GM21515 (cell line): ENCODE results near the gene PFKM.

Experiments used
- ATAC-seq: cut with Tn5 transposase; IDR thresholded peaks from one replicate; pipeline ENCODE4 v1.9.1; 2021; ENCODE audit not compliant: unreplicated experiment

PFKM gene

DNA sequence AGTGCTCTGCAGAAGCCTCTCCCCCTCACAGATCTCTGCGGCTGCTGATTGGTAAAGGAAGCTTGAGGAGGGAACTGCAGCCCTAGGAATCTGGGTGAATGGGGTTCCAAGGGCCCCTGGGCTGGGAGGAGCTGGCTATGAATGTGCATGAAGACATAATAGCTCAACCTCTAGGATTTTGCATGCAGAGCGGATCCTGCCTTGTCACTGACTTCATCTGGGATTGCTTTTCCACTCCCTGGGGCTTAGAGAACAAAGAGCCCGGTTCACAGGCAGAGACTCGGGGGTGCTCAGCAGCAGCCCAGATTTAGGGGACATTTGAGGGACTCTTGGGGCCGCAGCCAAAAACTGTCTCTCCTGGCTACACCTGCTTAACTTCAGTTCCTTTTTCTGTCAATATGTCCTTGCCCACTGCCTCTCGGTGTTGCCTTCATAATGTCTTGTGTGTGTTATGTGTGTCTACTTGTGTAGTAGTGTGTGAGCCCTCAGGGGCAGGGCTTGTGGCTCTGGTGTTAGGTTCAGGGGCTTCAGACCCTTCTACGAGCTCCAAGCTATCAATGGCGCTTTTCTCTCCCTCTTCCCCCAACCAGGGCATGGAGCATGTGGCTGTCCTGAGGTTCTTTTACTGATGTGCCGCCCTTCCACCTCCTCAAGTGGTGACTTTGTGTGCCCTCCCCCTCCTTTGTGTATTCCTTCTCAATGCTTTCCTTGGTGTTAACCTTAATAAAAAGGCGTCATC lies 66.2 kb downstream of the PFKM start:
- no peak for ATAC-seq

DNA sequence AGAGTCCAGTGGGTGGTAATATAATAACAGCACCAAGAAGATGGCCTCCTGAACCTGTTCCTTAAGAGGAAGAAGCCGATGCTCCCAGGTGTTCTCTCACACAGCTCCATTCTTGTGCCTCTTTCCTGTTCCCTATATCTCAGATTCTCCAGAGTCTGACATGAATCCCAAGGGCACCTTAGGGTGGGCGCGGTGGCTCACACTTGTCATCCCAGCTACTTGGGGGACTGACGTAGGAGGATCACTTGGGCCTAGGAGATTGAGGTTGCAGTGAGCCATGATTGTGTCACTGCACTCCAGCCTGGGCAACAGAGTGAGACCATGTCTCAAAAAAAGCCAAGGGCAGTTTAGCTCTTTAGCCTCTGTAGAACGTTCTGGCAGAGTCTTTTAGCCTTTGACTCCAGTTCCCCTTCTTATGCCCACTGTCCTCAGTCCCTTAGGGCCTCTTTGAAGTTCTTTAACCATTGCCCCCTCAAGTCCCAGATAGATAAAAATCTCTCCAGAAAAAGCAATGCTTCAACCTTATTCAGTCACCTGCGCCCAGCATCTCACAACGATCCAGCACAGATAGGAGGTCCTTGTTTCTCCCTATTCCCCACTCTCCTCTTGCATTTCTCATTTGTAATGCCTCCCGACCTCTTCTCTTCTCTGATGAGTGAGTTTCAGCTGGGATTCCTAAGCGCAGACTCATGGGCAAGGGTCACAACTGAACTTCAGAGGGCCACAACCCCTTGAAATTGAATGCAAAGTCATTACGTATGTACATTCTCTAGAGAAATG lies 68.9 kb downstream of the PFKM start:
- no peak for ATAC-seq

DNA sequence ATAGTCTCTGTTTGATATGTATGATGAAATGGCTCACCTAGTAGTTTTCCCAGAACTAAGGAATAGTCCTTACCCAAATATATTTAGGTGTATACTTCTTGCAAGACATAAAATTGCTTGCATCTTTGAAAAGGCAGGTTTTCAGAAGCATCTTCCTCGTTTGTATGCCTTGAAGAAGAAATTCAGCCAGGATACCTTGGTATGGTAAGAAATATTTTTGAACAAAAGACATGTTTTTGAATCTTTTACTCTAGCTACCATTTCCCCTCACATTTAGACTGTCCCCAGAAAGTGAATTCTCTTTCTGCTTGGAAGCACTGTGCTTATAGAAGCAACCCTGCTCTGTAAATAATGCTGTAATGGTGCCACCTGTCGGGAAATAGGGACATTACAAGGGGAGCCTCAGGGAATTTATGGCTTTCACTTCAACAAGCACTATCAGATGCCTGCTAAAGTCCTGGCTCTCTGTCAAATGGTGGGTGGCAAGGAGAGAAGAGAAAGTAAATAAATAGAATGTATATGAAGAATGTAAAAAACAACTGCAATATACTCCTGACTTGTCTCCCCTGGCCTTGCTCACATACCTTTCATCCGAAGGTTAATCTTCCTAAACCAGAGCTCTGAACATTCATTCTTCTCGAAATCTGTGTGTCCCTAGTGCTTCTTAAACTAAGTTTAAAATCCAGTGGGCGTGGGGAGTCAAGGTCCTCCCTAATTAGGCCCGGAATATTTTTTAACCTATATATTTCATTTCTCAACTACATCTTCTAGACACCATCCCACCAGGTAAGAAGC lies 70.4 kb downstream of the PFKM start:
- ATAC-seq, result peak; percentile 65

GRCh38 chr12:48191096-48191495 lies 71.9 kb downstream of the PFKM start:
- no peak for ATAC-seq

- no peak for ATAC-seq
Observed at GRCh38 chr12:48192861-48193260, 73.7 kb downstream of the PFKM start.

DNA sequence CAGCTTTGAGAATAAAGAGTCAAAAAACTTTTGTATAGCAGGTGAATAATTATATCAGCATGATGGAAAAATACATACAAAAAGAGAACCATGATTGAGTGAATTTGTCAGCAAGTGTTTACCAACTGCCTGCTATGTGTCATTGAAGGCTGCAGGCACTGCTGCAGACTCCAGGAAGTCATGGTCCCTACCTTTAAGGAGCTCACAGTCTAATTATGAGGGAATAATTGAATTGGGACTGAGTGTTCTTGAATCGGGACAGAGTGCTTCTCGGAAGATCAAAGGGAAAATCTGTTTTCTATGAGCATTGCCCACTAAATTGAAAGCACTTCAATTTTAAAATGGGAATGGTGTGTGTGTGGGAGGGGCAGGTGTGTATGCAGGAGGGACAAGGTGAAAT lies 74.5 kb downstream of the PFKM start:
- no peak for ATAC-seq

GRCh38 chr12:48194799-48195201 lies 75.6 kb downstream of the PFKM start:
- ATAC-seq, result no peak
